ENCODE results near the gene ACTL9.

The ACTL9 gene

DNA sequence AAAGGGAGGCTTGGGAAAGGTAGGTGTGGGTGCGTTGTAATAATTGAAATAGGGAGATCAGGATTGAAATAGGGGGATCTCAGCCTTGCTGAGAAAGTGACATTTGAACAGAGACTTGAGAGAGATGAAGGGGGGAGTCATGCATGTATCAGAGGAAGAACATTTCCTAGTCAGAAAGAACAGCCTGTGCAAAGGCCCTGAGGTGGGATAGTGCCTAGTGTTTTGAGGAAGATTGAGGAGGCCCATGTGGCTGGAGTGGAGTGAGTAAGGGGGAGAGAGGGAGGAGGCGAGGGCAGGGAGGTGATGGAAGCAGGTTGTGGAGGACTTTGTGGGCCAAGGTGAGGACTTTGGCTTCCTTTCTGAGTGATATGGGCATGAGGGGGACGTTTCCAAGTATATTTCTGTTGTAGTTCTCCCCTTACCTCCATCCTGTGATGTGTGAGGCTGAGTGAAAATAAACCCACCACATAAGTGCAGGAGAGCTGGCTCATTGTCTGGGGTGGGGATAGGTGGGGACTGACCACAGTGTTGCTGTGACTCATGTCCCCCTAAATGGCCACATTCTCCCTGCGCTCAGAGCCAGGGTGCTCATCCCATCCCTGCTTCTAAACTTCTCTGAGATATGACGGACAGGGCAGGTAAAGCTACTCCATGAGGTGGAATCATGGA, 17.8 kb downstream of the ACTL9 start:
- H3K9me3 ChIP-seq (ENCODE audit: low read depth, low read length): no peaks in the 10 kb centered on the region
- H3K4me3 ChIP-seq: no peak overlapping the region
- TF ChIP-seq FOXP2 (optimal IDR thresholded peaks at IDR 0.05; ENCODE audit: control extremely low read depth, extremely low read length, insufficient read depth) (no peak), EZH2 (IDR thresholded peaks at IDR 0.05) (no peak), POLR2AphosphoS5 (IDR thresholded peaks at IDR 0.05; ENCODE audit: borderline replicate concordance, low read depth, low read length) (no peak)
- no peak overlapping the region for H3K9ac ChIP-seq (ENCODE audit: insufficient read length)
- H3K36me3 ChIP-seq (ENCODE audit: insufficient read depth, low read length): no peaks in the 10 kb centered on the region
- H3K27ac ChIP-seq: no peak overlapping the region
- DNase-seq (ENCODE audit: low read depth, low spot score): no peak

DNA sequence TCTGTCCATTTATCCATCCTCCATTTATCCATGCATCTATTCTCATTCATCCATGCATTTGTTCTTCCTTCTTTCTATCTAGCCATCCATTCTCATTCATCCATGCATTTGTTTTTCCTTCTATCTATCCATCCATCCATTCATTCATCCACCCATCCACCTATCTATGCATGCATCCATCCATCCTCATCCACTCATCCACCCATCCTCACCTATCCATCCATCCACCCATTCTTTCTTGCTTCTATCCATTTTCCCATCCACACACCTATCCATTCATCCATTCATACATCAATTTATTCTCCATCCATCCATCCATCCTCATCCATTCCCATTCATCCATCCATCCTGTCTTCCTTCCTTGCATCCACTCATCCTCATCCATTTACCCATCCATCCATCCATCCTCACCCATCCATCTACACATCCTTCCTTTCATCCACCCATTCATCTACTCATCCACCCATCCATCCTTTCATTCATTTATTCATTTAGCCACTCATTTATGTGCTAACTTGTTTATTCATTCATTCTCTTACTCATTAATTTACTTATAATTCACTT, 20.3 kb downstream of the ACTL9 start:
- no peaks in the 10 kb centered on the region for H3K9me3 ChIP-seq (ENCODE audit: low read depth, low read length)
- no peak overlapping the region for H3K27ac ChIP-seq
- TF ChIP-seq EZH2 (IDR thresholded peaks at IDR 0.05) (no peak), POLR2AphosphoS5 (IDR thresholded peaks at IDR 0.05; ENCODE audit: borderline replicate concordance, low read depth, low read length) (no peak), FOXP2 (optimal IDR thresholded peaks at IDR 0.05; ENCODE audit: control extremely low read depth, extremely low read length, insufficient read depth) (no peak)
- H3K4me3 ChIP-seq: no peak overlapping the region
- no peak overlapping the region for H3K9ac ChIP-seq (ENCODE audit: insufficient read length)
- no peak for DNase-seq (ENCODE audit: low read depth, low spot score)
- H3K36me3 ChIP-seq (ENCODE audit: insufficient read depth, low read length): no peaks in the 10 kb centered on the region

GRCh38 chr19:8675066-8675465, 23.5 kb downstream of the ACTL9 start:
- Histone ChIP-seq H3K4me3 (no peak overlapping the region), H3K36me3 (ENCODE audit: insufficient read depth, low read length) (no peaks in the 10 kb centered on the region)
- DNase-seq (ENCODE audit: low read depth, low spot score): no peak

DNA sequence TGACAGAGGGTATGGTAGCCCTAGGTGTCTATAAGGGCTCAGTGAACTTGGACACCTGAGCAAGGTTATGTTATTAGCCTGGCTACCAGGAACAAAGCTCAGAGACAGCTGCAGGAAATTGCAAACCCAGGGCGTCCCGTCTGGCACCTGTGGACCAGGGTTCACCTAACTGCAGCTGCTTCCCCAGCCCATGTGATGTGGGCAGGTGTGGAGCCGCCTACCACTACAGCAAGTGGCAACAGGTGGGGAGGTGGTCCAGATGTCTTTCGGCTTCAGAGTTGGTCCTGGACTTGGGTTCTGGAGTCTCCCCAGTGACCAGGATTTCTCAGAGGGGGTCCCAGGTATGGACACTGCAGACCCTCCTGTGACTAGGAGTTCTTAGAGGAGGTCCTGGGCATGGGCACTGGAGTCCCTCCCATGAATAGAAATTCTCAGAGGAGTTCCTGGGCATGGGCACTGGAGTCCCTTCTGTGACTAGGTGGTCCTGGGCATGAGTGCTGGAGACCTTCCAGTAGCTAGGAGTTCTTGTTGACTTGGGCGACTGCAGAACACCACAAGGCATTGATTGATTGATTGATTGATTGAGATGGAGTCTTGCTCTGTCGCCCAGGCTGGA, 25.2 kb downstream of the ACTL9 start:
- no peak overlapping the region for H3K27ac ChIP-seq
- TF ChIP-seq FOXP2 (optimal IDR thresholded peaks at IDR 0.05; ENCODE audit: control extremely low read depth, extremely low read length, insufficient read depth) (no peak), EZH2 (IDR thresholded peaks at IDR 0.05) (no peak), POLR2AphosphoS5 (IDR thresholded peaks at IDR 0.05; ENCODE audit: borderline replicate concordance, low read depth, low read length) (no peak)
- DNase-seq (ENCODE audit: low read depth, low spot score): no peak

More at GRCh38 chr19:8675066-8675465, 23.5 kb downstream of the ACTL9 start:
- no peak overlapping the region for H3K9ac ChIP-seq (ENCODE audit: insufficient read length)
- no peaks in the 10 kb centered on the region for H3K9me3 ChIP-seq (ENCODE audit: low read depth, low read length)
- no peak overlapping the region for H3K27ac ChIP-seq
- TF ChIP-seq EZH2 (IDR thresholded peaks at IDR 0.05) (no peak), FOXP2 (optimal IDR thresholded peaks at IDR 0.05; ENCODE audit: control extremely low read depth, extremely low read length, insufficient read depth) (no peak), POLR2AphosphoS5 (IDR thresholded peaks at IDR 0.05; ENCODE audit: borderline replicate concordance, low read depth, low read length) (no peak)

DNA sequence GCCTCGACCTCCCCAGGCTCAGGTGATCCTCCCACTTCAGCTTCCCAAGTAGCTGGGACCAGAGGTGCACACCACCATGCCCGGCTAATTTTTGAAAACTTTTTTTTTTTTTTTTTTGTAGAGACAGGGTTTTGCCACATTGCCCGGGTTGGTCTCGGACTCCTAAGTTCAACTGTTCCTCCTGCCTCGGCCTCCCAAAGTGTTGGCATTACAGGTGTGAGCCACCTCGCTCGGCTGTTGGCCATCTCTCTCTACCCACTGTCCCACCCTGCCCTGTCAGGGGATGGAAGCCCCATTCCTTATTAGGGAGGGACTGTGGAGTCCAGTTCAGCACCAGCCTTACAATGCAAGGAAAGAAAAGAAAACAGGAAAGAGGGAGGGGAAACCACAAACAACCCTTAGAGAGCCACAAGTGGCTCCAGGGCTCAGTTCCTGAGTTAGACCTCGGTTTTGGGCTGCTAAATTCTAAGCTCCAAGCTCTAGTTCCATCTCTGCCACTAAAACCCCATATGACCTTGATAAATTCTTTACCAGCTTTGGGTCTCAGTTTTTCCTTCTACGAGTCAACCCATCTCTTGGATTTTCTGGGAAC, 31.7 kb downstream of the ACTL9 start:
- no peak overlapping the region for H3K4me3 ChIP-seq
- DNase-seq (ENCODE audit: low read depth, low spot score): no peak
- H3K9me3 ChIP-seq (ENCODE audit: low read depth, low read length): no peaks in the 10 kb centered on the region
- TF ChIP-seq EZH2 (IDR thresholded peaks at IDR 0.05) (no peak), FOXP2 (optimal IDR thresholded peaks at IDR 0.05; ENCODE audit: control extremely low read depth, extremely low read length, insufficient read depth) (no peak), POLR2AphosphoS5 (IDR thresholded peaks at IDR 0.05; ENCODE audit: borderline replicate concordance, low read depth, low read length) (no peak)
- no peak overlapping the region for H3K27ac ChIP-seq
- no peaks in the 10 kb centered on the region for H3K36me3 ChIP-seq (ENCODE audit: insufficient read depth, low read length)
- H3K9ac ChIP-seq (ENCODE audit: insufficient read length): no peak overlapping the region

More for the DNA sequence above, 25.2 kb downstream of the ACTL9 start:
- H3K9me3 ChIP-seq (ENCODE audit: low read depth, low read length): no peaks in the 10 kb centered on the region
- H3K36me3 ChIP-seq (ENCODE audit: insufficient read depth, low read length): no peaks in the 10 kb centered on the region
- no peak overlapping the region for H3K4me3 ChIP-seq
- no peak overlapping the region for H3K9ac ChIP-seq (ENCODE audit: insufficient read length)

DNA sequence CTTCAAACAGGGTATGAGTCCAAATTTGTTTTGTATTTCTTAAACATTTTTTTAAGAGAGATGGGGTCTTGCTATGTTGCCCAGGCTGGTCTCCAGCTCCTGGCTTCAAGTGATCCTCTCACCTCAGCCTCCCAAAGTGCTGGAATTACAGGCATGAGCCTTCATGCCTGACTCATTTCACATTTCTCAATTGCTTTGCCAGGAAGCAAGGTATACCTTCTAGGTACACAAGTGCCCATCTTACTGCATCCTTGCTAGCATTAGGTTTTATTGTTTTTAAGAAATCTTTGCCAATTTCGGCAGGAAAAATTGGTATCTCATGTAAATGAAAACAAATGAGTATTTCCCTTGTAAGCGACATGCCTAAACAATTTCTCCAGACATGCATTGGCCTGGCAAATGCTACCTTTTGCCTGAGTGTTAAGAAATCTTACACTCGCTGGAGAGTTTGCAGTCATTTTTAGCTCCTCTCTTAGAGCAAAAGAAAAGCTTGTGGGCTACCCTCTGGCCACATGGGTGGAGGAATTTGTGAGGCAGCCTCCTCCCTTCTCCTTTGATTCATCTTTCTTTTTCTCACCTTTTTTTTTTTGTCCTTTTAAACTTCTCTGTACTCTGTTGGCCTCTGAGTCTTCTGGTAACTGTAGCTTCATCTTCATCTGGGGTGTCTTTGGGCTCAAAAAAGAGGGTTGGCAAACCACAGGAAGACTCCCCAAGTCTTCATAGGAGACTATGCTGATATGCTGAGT, 33.0 kb downstream of the ACTL9 start:
- Histone ChIP-seq H3K36me3 (ENCODE audit: insufficient read depth, low read length) (no peaks in the 10 kb centered on the region), H3K27ac (no peak overlapping the region), H3K4me3 (no peak overlapping the region), H3K9ac (ENCODE audit: insufficient read length) (no peak overlapping the region), H3K9me3 (ENCODE audit: low read depth, low read length) (no peaks in the 10 kb centered on the region)
- no peak for DNase-seq (ENCODE audit: low read depth, low spot score)
- TF ChIP-seq FOXP2 (optimal IDR thresholded peaks at IDR 0.05; ENCODE audit: control extremely low read depth, extremely low read length, insufficient read depth) (no peak), POLR2AphosphoS5 (IDR thresholded peaks at IDR 0.05; ENCODE audit: borderline replicate concordance, low read depth, low read length) (no peak), EZH2 (IDR thresholded peaks at IDR 0.05) (no peak)

- no peak overlapping the region for H3K27ac ChIP-seq
- no peak overlapping the region for H3K9ac ChIP-seq (ENCODE audit: insufficient read length)
- H3K9me3 ChIP-seq (ENCODE audit: low read depth, low read length): no peaks in the 10 kb centered on the region
- H3K36me3 ChIP-seq (ENCODE audit: insufficient read depth, low read length): no peaks in the 10 kb centered on the region
- no peak for DNase-seq (ENCODE audit: low read depth, low spot score)
- peak overlapping the region; percentile 46 for H3K4me3 ChIP-seq
- TF ChIP-seq FOXP2 (optimal IDR thresholded peaks at IDR 0.05; ENCODE audit: control extremely low read depth, extremely low read length, insufficient read depth): no peak
- TF ChIP-seq EZH2 (IDR thresholded peaks at IDR 0.05): no peak
- no peak for TF ChIP-seq POLR2AphosphoS5 (IDR thresholded peaks at IDR 0.05; ENCODE audit: borderline replicate concordance, low read depth, low read length)
Measured at GRCh38 chr19:8664671-8665057, 33.9 kb downstream of the ACTL9 start.

All from SK-N-MC (cell line).